ENCODE results near the gene ULK4. TPM values are rescaled to one million over a fixed set of nuclear protein-coding genes. Genes with fewer than 3 reads are reported as not detected.
"Not testable (repeated sequence)": the region's sequence is repeated elsewhere in the genome, so short reads cannot be mapped to it uniquely, and the experiment has no call there.

Gene ULK4
- total RNA-seq, 1 donor from 2014 or later: 8.4 TPM

GRCh38 chr3:41991437-41991836, 29.5 kb upstream of the ULK4 start:
- Histone ChIP-seq H3K27me3 (ENCODE audit: control insufficient read depth in 3 of 3, insufficient read depth in 3 of 3, low read length in 3 of 3) (no peaks in the 10 kb centered on the region), H3K36me3 (ENCODE audit: control insufficient read depth in 3 of 3, insufficient read depth in 3 of 3, low read length in 3 of 3) (no peaks in the 10 kb centered on the region), H3K9me3 (ENCODE audit: control insufficient read depth in 3 of 3, low read length in 3 of 3) (no peaks in the 10 kb centered on the region), H3K4me3 (ENCODE audit: low read length in 3 of 3) (no peak overlapping the region), H3K27ac (ENCODE audit: low read depth, low read length) (no peak overlapping the region), H3K4me1 (ENCODE audit: control insufficient read depth in 3 of 3, insufficient read depth in 3 of 3, low read length in 3 of 3) (no peaks in the 10 kb centered on the region), H3K9ac (ENCODE audit: low read depth in 1 of 3, low read length in 3 of 3) (no peak overlapping the region)

DNA sequence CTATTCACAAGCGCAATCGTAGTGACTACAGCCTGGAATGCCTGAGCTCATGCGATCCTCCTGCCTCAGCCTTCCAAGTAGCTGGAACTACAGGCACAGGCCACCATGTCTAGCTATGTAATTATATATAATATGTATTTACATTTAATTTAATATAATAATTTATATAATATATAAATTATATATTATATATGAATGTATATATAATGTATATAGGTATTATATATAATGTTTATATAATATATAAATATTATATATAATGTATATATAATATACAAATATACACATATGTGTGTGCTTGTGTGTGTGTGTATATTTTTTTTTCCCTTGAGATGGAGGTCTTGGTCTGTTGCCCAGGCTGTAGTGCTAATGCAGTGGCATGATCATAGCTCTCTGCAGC, 27.6 kb upstream of the ULK4 start:
- H3K27me3 ChIP-seq (ENCODE audit: control insufficient read depth in 3 of 3, insufficient read depth in 3 of 3, low read length in 3 of 3): no peaks in the 10 kb centered on the region
- H3K4me3 ChIP-seq (ENCODE audit: low read length in 3 of 3): no peak overlapping the region
- no peaks in the 10 kb centered on the region for H3K36me3 ChIP-seq (ENCODE audit: control insufficient read depth in 3 of 3, insufficient read depth in 3 of 3, low read length in 3 of 3)
- H3K9me3 ChIP-seq (ENCODE audit: control insufficient read depth in 3 of 3, low read length in 3 of 3): no peaks in the 10 kb centered on the region
- no peaks in the 10 kb centered on the region for H3K4me1 ChIP-seq (ENCODE audit: control insufficient read depth in 3 of 3, insufficient read depth in 3 of 3, low read length in 3 of 3)
- no peak overlapping the region for H3K27ac ChIP-seq (ENCODE audit: low read depth, low read length)
- H3K9ac ChIP-seq (ENCODE audit: low read depth in 1 of 3, low read length in 3 of 3): no peak overlapping the region

DNA sequence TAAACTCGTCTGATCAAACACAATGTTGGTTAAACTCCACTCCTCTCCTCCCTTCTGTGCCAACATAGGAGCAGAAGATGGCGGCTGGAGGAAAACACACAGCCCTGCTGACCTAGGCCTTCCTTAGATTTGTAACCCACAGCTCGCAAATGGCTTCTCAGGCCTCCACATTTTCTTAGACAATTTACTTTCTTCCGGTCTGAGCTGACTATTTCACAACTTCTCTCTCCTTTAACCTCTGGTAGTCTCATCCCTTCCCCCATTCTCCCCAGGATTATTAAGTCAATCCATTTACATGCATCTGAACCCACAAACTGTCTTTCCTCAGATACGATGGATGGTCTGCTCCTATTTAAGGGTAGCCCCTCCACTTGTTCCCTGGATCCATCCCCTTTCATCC, 25.7 kb upstream of the ULK4 start:
- Histone ChIP-seq H3K27ac (ENCODE audit: low read depth, low read length) (no peak overlapping the region), H3K9ac (ENCODE audit: low read depth in 1 of 3, low read length in 3 of 3) (no peak overlapping the region), H3K4me3 (ENCODE audit: low read length in 3 of 3) (no peak overlapping the region), H3K36me3 (ENCODE audit: control insufficient read depth in 3 of 3, insufficient read depth in 3 of 3, low read length in 3 of 3) (no peaks in the 10 kb centered on the region), H3K4me1 (ENCODE audit: control insufficient read depth in 3 of 3, insufficient read depth in 3 of 3, low read length in 3 of 3) (no peaks in the 10 kb centered on the region), H3K27me3 (ENCODE audit: control insufficient read depth in 3 of 3, insufficient read depth in 3 of 3, low read length in 3 of 3) (no peaks in the 10 kb centered on the region), H3K9me3 (ENCODE audit: control insufficient read depth in 3 of 3, low read length in 3 of 3) (no peaks in the 10 kb centered on the region)

- H3K4me3 ChIP-seq (ENCODE audit: low read length in 3 of 3): no peak overlapping the region
- no peaks in the 10 kb centered on the region for H3K9me3 ChIP-seq (ENCODE audit: control insufficient read depth in 3 of 3, low read length in 3 of 3)
- no peaks in the 10 kb centered on the region for H3K4me1 ChIP-seq (ENCODE audit: control insufficient read depth in 3 of 3, insufficient read depth in 3 of 3, low read length in 3 of 3)
- H3K27ac ChIP-seq (ENCODE audit: low read depth, low read length): no peak overlapping the region
- H3K36me3 ChIP-seq (ENCODE audit: control insufficient read depth in 3 of 3, insufficient read depth in 3 of 3, low read length in 3 of 3): no peaks in the 10 kb centered on the region
- H3K9ac ChIP-seq (ENCODE audit: low read depth in 1 of 3, low read length in 3 of 3): no peak overlapping the region
- no peaks in the 10 kb centered on the region for H3K27me3 ChIP-seq (ENCODE audit: control insufficient read depth in 3 of 3, insufficient read depth in 3 of 3, low read length in 3 of 3)
Observed at GRCh38 chr3:41986561-41986960, 24.7 kb upstream of the ULK4 start.

DNA sequence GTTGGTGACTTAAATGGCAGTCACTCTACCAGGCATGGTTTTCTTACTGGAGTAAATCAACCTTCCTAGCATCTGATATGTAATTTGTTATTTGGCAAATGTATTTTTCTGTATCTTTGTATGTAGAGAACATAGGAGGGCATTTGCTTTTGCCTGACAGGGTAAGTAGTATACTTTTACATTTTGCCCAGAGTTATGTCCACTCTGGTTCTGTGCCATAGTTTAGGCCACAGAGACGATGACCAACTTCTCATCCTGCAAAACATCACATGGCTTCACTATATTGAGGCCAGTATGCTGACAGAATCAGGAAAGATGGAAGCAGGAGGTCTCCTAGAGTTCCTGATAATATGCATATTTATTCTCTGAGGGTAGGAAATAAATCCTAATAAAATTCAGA, 23.1 kb upstream of the ULK4 start:
- no peak overlapping the region for H3K9ac ChIP-seq (ENCODE audit: low read depth in 1 of 3, low read length in 3 of 3)
- H3K4me1 ChIP-seq (ENCODE audit: control insufficient read depth in 3 of 3, insufficient read depth in 3 of 3, low read length in 3 of 3): no peaks in the 10 kb centered on the region
- H3K27me3 ChIP-seq (ENCODE audit: control insufficient read depth in 3 of 3, insufficient read depth in 3 of 3, low read length in 3 of 3): no peaks in the 10 kb centered on the region
- no peaks in the 10 kb centered on the region for H3K36me3 ChIP-seq (ENCODE audit: control insufficient read depth in 3 of 3, insufficient read depth in 3 of 3, low read length in 3 of 3)
- no peaks in the 10 kb centered on the region for H3K9me3 ChIP-seq (ENCODE audit: control insufficient read depth in 3 of 3, low read length in 3 of 3)
- H3K4me3 ChIP-seq (ENCODE audit: low read length in 3 of 3): no peak overlapping the region
- no peak overlapping the region for H3K27ac ChIP-seq (ENCODE audit: low read depth, low read length)

GRCh38 chr3:41983091-41983490, 21.2 kb upstream of the ULK4 start:
- not testable (repeated sequence) for H3K27me3 ChIP-seq (ENCODE audit: control insufficient read depth in 3 of 3, insufficient read depth in 3 of 3, low read length in 3 of 3)

GRCh38 chr3:41977401-41977800, 15.5 kb upstream of the ULK4 start:
- H3K36me3 ChIP-seq (ENCODE audit: control insufficient read depth in 3 of 3, insufficient read depth in 3 of 3, low read length in 3 of 3); H3K27ac ChIP-seq (ENCODE audit: low read depth, low read length); H3K4me1 ChIP-seq (ENCODE audit: control insufficient read depth in 3 of 3, insufficient read depth in 3 of 3, low read length in 3 of 3); H3K9me3 ChIP-seq (ENCODE audit: control insufficient read depth in 3 of 3, low read length in 3 of 3); H3K4me3 ChIP-seq (ENCODE audit: low read length in 3 of 3); H3K27me3 ChIP-seq (ENCODE audit: control insufficient read depth in 3 of 3, insufficient read depth in 3 of 3, low read length in 3 of 3); H3K9ac ChIP-seq (ENCODE audit: low read depth in 1 of 3, low read length in 3 of 3): not testable (repeated sequence)

More at GRCh38 chr3:41983091-41983490, 21.2 kb upstream of the ULK4 start:
- not testable (repeated sequence) for H3K4me3 ChIP-seq (ENCODE audit: low read length in 3 of 3); H3K36me3 ChIP-seq (ENCODE audit: control insufficient read depth in 3 of 3, insufficient read depth in 3 of 3, low read length in 3 of 3); H3K4me1 ChIP-seq (ENCODE audit: control insufficient read depth in 3 of 3, insufficient read depth in 3 of 3, low read length in 3 of 3); H3K27ac ChIP-seq (ENCODE audit: low read depth, low read length); H3K9ac ChIP-seq (ENCODE audit: low read depth in 1 of 3, low read length in 3 of 3); H3K9me3 ChIP-seq (ENCODE audit: control insufficient read depth in 3 of 3, low read length in 3 of 3)

DNA sequence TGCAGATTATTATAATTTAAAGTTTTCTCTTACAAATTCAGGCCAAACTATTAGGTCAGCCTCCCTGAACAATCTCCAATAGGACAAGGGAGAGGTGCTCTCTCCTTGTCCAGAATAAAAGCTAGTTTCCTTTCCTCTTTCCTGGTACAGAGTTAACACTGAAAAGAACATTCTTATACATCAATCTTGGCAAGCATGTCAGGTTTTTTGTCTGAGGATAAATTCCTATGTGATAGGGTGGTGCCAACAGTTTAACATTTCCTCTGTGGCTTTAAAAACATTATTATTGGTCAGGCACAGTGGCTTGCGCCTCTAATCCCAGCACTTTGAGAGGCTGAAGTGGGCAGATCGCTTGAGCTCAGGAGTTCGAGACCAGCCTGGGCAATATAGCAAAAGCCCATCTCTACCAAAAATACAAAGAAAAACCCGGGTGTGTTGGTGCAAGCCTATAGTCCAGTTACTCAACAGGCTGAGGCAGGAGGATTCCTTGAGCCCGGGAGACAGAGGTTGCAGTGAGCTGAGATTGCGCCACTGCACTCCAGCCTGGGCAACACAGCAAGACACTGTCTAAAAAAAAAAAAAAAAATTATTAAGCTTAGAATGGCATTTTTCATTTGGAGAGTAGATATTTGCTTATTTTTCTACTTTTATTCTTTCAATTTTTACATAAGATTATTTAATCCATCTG, 13.7 kb upstream of the ULK4 start:
- no peaks in the 10 kb centered on the region for H3K27me3 ChIP-seq (ENCODE audit: control insufficient read depth in 3 of 3, insufficient read depth in 3 of 3, low read length in 3 of 3)
- no peak overlapping the region for H3K9ac ChIP-seq (ENCODE audit: low read depth in 1 of 3, low read length in 3 of 3)
- H3K36me3 ChIP-seq (ENCODE audit: control insufficient read depth in 3 of 3, insufficient read depth in 3 of 3, low read length in 3 of 3): no peaks in the 10 kb centered on the region
- H3K4me3 ChIP-seq (ENCODE audit: low read length in 3 of 3): no peak overlapping the region
- H3K27ac ChIP-seq (ENCODE audit: low read depth, low read length): no peak overlapping the region
- H3K4me1 ChIP-seq (ENCODE audit: control insufficient read depth in 3 of 3, insufficient read depth in 3 of 3, low read length in 3 of 3): no peaks in the 10 kb centered on the region
- H3K9me3 ChIP-seq (ENCODE audit: control insufficient read depth in 3 of 3, low read length in 3 of 3): no peaks in the 10 kb centered on the region

DNA sequence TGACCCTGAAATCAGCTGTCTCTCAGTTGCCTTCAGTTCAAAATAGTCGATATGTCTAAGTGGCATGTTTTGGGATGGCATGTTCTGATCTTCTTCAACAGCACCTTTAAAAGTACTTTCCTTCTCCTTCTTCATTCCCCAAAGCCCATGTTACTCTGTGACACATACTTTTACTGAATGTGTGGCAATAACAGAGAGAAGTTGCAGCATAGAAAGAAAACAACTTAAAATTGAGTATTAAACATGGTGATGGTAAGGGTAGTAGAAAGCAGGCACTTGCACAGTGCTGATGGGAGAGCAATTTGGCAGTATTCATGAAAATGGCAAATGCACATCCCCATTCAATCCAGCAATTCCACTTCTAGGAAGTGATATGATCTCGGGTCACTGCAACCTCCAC, 12.3 kb upstream of the ULK4 start:
- Histone ChIP-seq H3K36me3 (ENCODE audit: control insufficient read depth in 3 of 3, insufficient read depth in 3 of 3, low read length in 3 of 3) (no peaks in the 10 kb centered on the region), H3K27me3 (ENCODE audit: control insufficient read depth in 3 of 3, insufficient read depth in 3 of 3, low read length in 3 of 3) (no peaks in the 10 kb centered on the region), H3K4me3 (ENCODE audit: low read length in 3 of 3) (no peak overlapping the region), H3K27ac (ENCODE audit: low read depth, low read length) (no peak overlapping the region), H3K9ac (ENCODE audit: low read depth in 1 of 3, low read length in 3 of 3) (no peak overlapping the region), H3K9me3 (ENCODE audit: control insufficient read depth in 3 of 3, low read length in 3 of 3) (no peaks in the 10 kb centered on the region), H3K4me1 (ENCODE audit: control insufficient read depth in 3 of 3, insufficient read depth in 3 of 3, low read length in 3 of 3) (no peaks in the 10 kb centered on the region)

GRCh38 chr3:41972802-41973201, 10.9 kb upstream of the ULK4 start:
- Histone ChIP-seq H3K36me3 (ENCODE audit: control insufficient read depth in 3 of 3, insufficient read depth in 3 of 3, low read length in 3 of 3) (no peaks in the 10 kb centered on the region), H3K4me1 (ENCODE audit: control insufficient read depth in 3 of 3, insufficient read depth in 3 of 3, low read length in 3 of 3) (no peaks in the 10 kb centered on the region), H3K27ac (ENCODE audit: low read depth, low read length) (no peak overlapping the region), H3K27me3 (ENCODE audit: control insufficient read depth in 3 of 3, insufficient read depth in 3 of 3, low read length in 3 of 3) (no peaks in the 10 kb centered on the region), H3K9ac (ENCODE audit: low read depth in 1 of 3, low read length in 3 of 3) (no peak overlapping the region), H3K9me3 (ENCODE audit: control insufficient read depth in 3 of 3, low read length in 3 of 3) (no peaks in the 10 kb centered on the region), H3K4me3 (ENCODE audit: low read length in 3 of 3) (no peak overlapping the region)
